GM12878 (cell line): ENCODE results near the gene POFUT1. TPM values are rescaled to one million over a fixed set of nuclear protein-coding genes. Genes with fewer than 3 reads are reported as not detected.

Source experiments
- BCL11A ChIP-seq: IDR thresholded peaks from 2 replicates; pipeline ENCODE4 v1.6.1; 2011; ENCODE audit warnings: low read depth, low read length
- BCLAF1 ChIP-seq: fragments of 450-650 bp; IDR thresholded peaks from 2 replicates; pipeline ENCODE4 v1.6.1; 2017; ENCODE audit warnings: antibody characterized with exemption, mild to moderate bottlenecking, moderate library complexity
- ELK1 ChIP-seq: IDR thresholded peaks from 2 replicates; pipeline ENCODE4 v1.6.1; 2012; ENCODE audit warnings: low read depth, low read length, improper control_type of control experiment
- ETV6 ChIP-seq, 2 experiments: fragments of 450-650 bp in 1 of 2; IDR thresholded peaks in 1 of 2; conservative IDR thresholded peaks in 1 of 2; 2 replicates each; pipeline ENCODE4 v1.6.1; 2014; ENCODE audit warnings: antibody characterized with exemption in 1 of 2, borderline replicate concordance in 1 of 2, low read depth in 1 of 2, mild to moderate bottlenecking in 1 of 2, moderate library complexity in 1 of 2
- EZH2 ChIP-seq: IDR thresholded peaks from 2 replicates; pipeline ENCODE4 v1.6.1; 2012; ENCODE audit warnings: low read depth, mild to moderate bottlenecking, control low read depth, inconsistent platforms, low read length, borderline replicate concordance; ENCODE audit not compliant: control insufficient read depth
- HSF1 ChIP-seq: fragments of 150-350 bp; IDR thresholded peaks from 2 replicates; pipeline ENCODE4 v1.6.1; 2014; ENCODE audit warnings: mild to moderate bottlenecking, low read depth, low read length
- JUNB ChIP-seq: IDR thresholded peaks from 2 replicates; pipeline ENCODE4 v1.6.1; 2016; ENCODE audit warnings: antibody characterized with exemption, mild to moderate bottlenecking
- MLLT1 ChIP-seq: fragments of 450-650 bp; IDR thresholded peaks from 2 replicates; pipeline ENCODE4 v1.6.1; 2016; ENCODE audit warnings: mild to moderate bottlenecking
- POU2F2 ChIP-seq: IDR thresholded peaks from 3 replicates; pipeline ENCODE4 v1.6.1; 2011; ENCODE audit warnings: low read depth, mild to moderate bottlenecking, low read length, borderline replicate concordance
- RUNX3 ChIP-seq: IDR thresholded peaks from 2 replicates; pipeline ENCODE4 v1.6.1; 2012; ENCODE audit warnings: low read length, inconsistent platforms
- SMAD5 ChIP-seq: IDR thresholded peaks from 2 replicates; pipeline ENCODE4 v1.6.1; 2016; ENCODE audit warnings: antibody characterized with exemption, low read depth
- SMC3 ChIP-seq: IDR thresholded peaks from 2 replicates; pipeline ENCODE4 v1.6.1; 2011; ENCODE audit warnings: low read length, improper control_type of control experiment, borderline replicate concordance
- TCF12 ChIP-seq: IDR thresholded peaks from 2 replicates; pipeline ENCODE4 v1.6.1; 2011; ENCODE audit warnings: low read depth, mild to moderate bottlenecking, low read length
- WRNIP1 ChIP-seq: IDR thresholded peaks from 2 replicates; pipeline ENCODE4 v1.6.1; 2011; ENCODE audit warnings: low read depth, low read length, improper control_type of control experiment, borderline replicate concordance
- ZNF592 ChIP-seq: fragments of 450-650 bp; IDR thresholded peaks from 2 replicates; pipeline ENCODE4 v1.6.1; 2017; ENCODE audit warnings: mild to moderate bottlenecking, moderate library complexity
- ZSCAN29 ChIP-seq: fragments of 450-650 bp; IDR thresholded peaks from 2 replicates; pipeline ENCODE4 v1.6.1; 2017; ENCODE audit warnings: mild to moderate bottlenecking, moderate library complexity
- polyA plus RNA-seq, 11 experiments: library from polyadenylated mRNA; depleted of rRNA in 4 of 11; unstranded in 6 of 11; stranded (reverse) in 5 of 11; fragments of >200 nt; fragmentation: Nextera tagmentation in 4 of 11; fragmentation: Illumina TruSeq in 1 of 11; extraction: Ambion mirVana in 4 of 11; extraction: Trizol in 1 of 11; gene quantifications; 1 replicate in 1 of 11; 2 replicates in 10 of 11; pipeline versions ENCODE4 v1.2.1 to v1.2.3, GENCODE V29; 2011 to 2016; ENCODE audit warnings: inconsistent platforms in 2 of 11, missing spikeins in 2 of 11, low read depth in 1 of 11
- total RNA-seq, 4 experiments: library from RNA; depleted of rRNA in 3 of 4; stranded (reverse); fragments of >200 nt in 3 of 4; fragmentation: Illumina TruSeq in 1 of 4; extraction: Trizol in 1 of 4; gene quantifications; 2 replicates each; pipeline versions ENCODE4 v1.2.1 to v1.2.3, GENCODE V29; 2013 to 2021

Gene POFUT1
- total and polyA plus RNA-seq, 10 of the 15 experiments (the other 5 are each of a cell fraction or from before 2014, with no cell fraction given), result 2.6 to 33.4 (median 23.1) TPM

- TF ChIP-seq ZNF592, result 0 out of 2 replicates have a peak, but pooled peaks have one; percentile 58
- TF ChIP-seq HSF1, result no peak
- TF ChIP-seq ETV6 (conservative IDR thresholded peaks at IDR 0.05 in 1 of 2, IDR thresholded peaks at IDR 0.05 in 1 of 2; ENCODE audit: borderline replicate concordance in 1 of 2, low read depth in 1 of 2), result no peak
- TF ChIP-seq POU2F2, result no peak
- no peak for TF ChIP-seq JUNB
- TF ChIP-seq BCL11A, result no peak
- TF ChIP-seq EZH2, result no peak
- 0 out of 2 replicates have a peak, but pooled peaks have one; percentile 55 for TF ChIP-seq SMAD5
- 0 out of 2 replicates have a peak, but pooled peaks have one; percentile 57 for TF ChIP-seq BCLAF1
- 0 out of 2 replicates have a peak, but pooled peaks have one; percentile 22 for TF ChIP-seq ZSCAN29
- 0 out of 2 replicates have a peak, but pooled peaks have one; percentile 27 for TF ChIP-seq ELK1
- 0 out of 2 replicates have a peak, but pooled peaks have one; percentile 14 for TF ChIP-seq SMC3
- peak; percentile 48 for TF ChIP-seq RUNX3
- peak; percentile 56; the same call in 1 of the 2 replicates for TF ChIP-seq TCF12
- no peak for TF ChIP-seq WRNIP1
- no peak for TF ChIP-seq MLLT1
Observed at GRCh38 chr20:32207626-32208498, at the start of gene POFUT1, which contains the start of gene PLAGL2 (continued).
